Smooth muscle cell (in vitro differentiated cells): ENCODE data around the gene CABLES2. TPM values are rescaled to one million over a fixed set of nuclear protein-coding genes. Genes with fewer than 3 reads are reported as not detected.

Experiments used
- DNase-seq: peaks from one replicate; lab custom pipeline; 2025; ENCODE audit not compliant: unreplicated experiment; lab: John Stamatoyannopoulos, UW
- H2AFZ ChIP-seq: fragments of 200-600 bp; sonication (generic); 2 replicates; pipeline ENCODE4 v1.6.0; 2016; ENCODE audit warnings: antibody characterized with exemption, low read depth, mild to moderate bottlenecking
- H3F3A ChIP-seq: fragments of 200-600 bp; sonication (generic); 2 replicates; pipeline ENCODE4 v1.6.0; 2017; ENCODE audit warnings: antibody characterized with exemption, low read depth
- H3K27ac ChIP-seq: fragments of 200-600 bp; sonication (generic); 2 replicates; pipeline ENCODE4 v1.5.1; 2016; ENCODE audit warnings: low read depth, mild to moderate bottlenecking
- H3K27me3 ChIP-seq: fragments of 200-600 bp; sonication (generic); 2 replicates; pipeline ENCODE4 v1.6.1; 2016; ENCODE audit warnings: low read depth, mild to moderate bottlenecking
- H3K36me3 ChIP-seq: fragments of 200-600 bp; sonication (generic); 2 replicates; pipeline ENCODE4 v1.5.1; 2016; ENCODE audit warnings: low read depth
- H3K4me1 ChIP-seq: fragments of 200-600 bp; sonication (generic); 2 replicates; pipeline ENCODE4 v1.5.1; 2016; ENCODE audit warnings: low read depth
- H3K4me2 ChIP-seq: fragments of 200-600 bp; sonication (generic); 2 replicates; pipeline ENCODE4 v1.6.0; 2016; ENCODE audit warnings: mild to moderate bottlenecking
- H3K4me3 ChIP-seq: fragments of 200-600 bp; sonication (generic); 2 replicates; pipeline ENCODE4 v1.5.1; 2016; ENCODE audit warnings: mild to moderate bottlenecking
- H3K79me2 ChIP-seq: fragments of 200-600 bp; sonication (generic); 2 replicates; pipeline ENCODE4 v1.6.0; 2016; ENCODE audit warnings: low read depth, mild to moderate bottlenecking
- H3K9ac ChIP-seq: fragments of 200-600 bp; sonication (generic); 2 replicates; pipeline ENCODE4 v1.6.0; 2016; ENCODE audit warnings: low read depth
- H3K9me3 ChIP-seq: fragments of 200-600 bp; sonication (generic); replicated peaks from 2 replicates; pipeline ENCODE4 v1.5.1; 2016; ENCODE audit warnings: low read depth
- H4K20me1 ChIP-seq: fragments of 200-600 bp; sonication (generic); 2 replicates; pipeline ENCODE4 v1.6.0; 2016; ENCODE audit warnings: low read depth
- whole genome bisulfite sequencing: methylation state at CpG from one replicate; pipeline ENCODE4 v1.1.7; 2016; ENCODE audit warnings: low lambda C conversion rate; 5-methylcytosine and 5-hydroxymethylcytosine counted together
- polyA plus RNA-seq: library from polyadenylated mRNA; unstranded; fragments of >200 nt; fragmentation: Nextera tagmentation; extraction: Ambion mirVana; gene quantifications from 2 replicates; pipeline ENCODE4 v1.2.1, GENCODE V29; 2016
- total RNA-seq: library from RNA; depleted of rRNA; stranded (reverse); fragments of >200 nt; gene quantifications from 2 replicates; pipeline ENCODE4 v1.2.3, GENCODE V29; 2014
- TF ChIP-seq, protein P1 (sequence below): fragments of 200-600 bp; sonication (generic); IDR thresholded peaks from 2 replicates; pipeline ENCODE4 v1.5.1; 2017; ENCODE audit warnings: borderline replicate concordance, mild to moderate bottlenecking, antibody characterized with exemption; ENCODE audit not compliant: insufficient read depth, poor library complexity, severe bottlenecking

Gene CABLES2
- total and polyA plus RNA-seq, 2 experiments from 2014 or later = 7.4 to 7.6 TPM

DNA sequence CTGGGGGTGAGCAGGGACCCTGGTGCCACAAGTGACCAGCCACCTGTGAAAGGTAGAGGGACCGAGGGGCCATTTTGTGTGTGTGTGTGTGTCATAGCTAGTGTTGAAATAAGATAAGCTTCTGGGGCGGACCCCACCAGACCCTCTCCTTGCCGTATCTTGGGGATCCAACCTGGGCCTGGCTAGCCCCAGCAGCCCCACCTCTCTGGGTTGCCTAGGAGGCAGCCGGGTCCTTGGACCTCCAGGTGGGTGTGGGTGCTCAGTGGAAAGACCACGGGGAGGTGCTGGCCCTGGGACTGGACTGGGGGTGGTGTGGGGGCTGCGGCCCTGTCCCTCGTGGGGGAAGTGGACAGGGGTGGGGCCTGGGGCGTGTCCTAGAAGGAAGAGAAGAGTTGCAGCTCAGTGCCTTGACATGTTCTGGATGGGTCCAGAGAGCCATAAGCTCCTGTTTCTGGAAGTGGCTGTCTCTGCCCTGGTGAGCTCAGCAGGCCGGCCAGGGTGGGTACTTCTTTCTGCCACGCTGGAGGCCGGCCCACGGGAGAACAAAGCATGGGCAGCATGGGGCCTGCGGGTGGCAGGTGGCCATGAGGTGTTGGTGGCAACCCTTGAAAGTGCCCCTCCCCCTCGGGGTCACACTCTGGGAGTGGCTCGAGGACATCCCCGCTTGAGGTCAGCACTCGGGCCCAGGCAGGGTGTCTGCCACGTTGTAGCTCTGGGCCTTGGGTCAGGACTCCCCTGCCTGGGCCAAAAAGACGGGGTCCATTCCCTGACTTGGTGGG lies 11.8 kb upstream of the CABLES2 start:
- H3K4me3 ChIP-seq = no peak overlapping the region
- no peak overlapping the region for H3K27ac ChIP-seq
- no peaks in the 10 kb centered on the region for H3F3A ChIP-seq
- H3K79me2 ChIP-seq = no peaks in the 10 kb centered on the region
- no peak for DNase-seq
- H3K9me3 ChIP-seq = no peaks in the 10 kb centered on the region
- H2AFZ ChIP-seq = no peak overlapping the region
- H3K9ac ChIP-seq = no peak overlapping the region
- TF ChIP-seq, protein P1, sequence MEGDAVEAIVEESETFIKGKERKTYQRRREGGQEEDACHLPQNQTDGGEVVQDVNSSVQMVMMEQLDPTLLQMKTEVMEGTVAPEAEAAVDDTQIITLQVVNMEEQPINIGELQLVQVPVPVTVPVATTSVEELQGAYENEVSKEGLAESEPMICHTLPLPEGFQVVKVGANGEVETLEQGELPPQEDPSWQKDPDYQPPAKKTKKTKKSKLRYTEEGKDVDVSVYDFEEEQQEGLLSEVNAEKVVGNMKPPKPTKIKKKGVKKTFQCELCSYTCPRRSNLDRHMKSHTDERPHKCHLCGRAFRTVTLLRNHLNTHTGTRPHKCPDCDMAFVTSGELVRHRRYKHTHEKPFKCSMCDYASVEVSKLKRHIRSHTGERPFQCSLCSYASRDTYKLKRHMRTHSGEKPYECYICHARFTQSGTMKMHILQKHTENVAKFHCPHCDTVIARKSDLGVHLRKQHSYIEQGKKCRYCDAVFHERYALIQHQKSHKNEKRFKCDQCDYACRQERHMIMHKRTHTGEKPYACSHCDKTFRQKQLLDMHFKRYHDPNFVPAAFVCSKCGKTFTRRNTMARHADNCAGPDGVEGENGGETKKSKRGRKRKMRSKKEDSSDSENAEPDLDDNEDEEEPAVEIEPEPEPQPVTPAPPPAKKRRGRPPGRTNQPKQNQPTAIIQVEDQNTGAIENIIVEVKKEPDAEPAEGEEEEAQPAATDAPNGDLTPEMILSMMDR = no peak
- no peak overlapping the region for H3K4me2 ChIP-seq
- WGBS = 91% methylated on average over 19 of the region's 19 CpGs
- H3K36me3 ChIP-seq = no peaks in the 10 kb centered on the region
- H4K20me1 ChIP-seq = no peaks in the 10 kb centered on the region
- no peaks in the 10 kb centered on the region for H3K27me3 ChIP-seq
- no peaks in the 10 kb centered on the region for H3K4me1 ChIP-seq

DNA sequence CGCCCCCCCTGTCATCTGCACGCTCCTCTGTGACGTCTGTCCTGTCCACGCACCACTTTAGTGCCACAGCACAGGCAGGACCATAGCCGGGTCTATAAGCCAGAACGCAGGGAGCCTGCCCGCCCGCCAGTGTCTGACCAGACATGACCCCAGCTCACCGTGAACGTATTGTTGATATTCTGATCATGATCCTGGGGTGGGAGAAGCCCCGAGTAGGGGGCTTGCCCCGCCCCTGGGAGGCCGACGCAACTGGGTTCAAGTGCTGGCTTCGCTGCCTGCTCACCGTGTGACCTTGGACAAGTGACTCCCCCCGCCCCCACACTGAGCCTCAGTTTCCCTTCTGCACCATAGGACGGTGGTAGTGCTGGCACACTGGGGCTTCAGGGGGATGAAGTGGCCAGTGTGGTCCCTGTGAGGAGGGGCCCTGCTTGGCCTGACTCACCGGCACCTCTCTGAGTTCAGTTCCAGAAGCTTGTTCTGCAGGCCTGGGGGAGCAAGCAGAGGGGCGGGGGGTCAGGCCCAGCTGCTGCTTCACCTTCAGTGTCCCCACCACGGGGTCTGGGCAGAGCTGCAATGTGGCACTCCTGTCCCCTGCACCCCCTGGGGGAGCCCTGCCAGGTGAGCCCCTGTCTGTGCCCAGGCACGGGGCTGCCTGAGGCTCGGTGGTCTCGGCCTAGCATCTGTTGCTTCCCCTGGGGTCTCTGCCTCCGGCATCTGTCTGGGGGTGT lies 11.1 kb upstream of the CABLES2 start:
- Histone ChIP-seq H3K27me3 (no peaks in the 10 kb centered on the region), H3F3A (no peaks in the 10 kb centered on the region), H3K36me3 (no peaks in the 10 kb centered on the region), H3K4me1 (no peaks in the 10 kb centered on the region), H3K4me2 (no peak overlapping the region), H2AFZ (no peak overlapping the region), H3K27ac (no peak overlapping the region), H3K79me2 (no peaks in the 10 kb centered on the region), H4K20me1 (no peaks in the 10 kb centered on the region), H3K9ac (no peak overlapping the region), H3K4me3 (no peak overlapping the region), H3K9me3 (no peaks in the 10 kb centered on the region)
- TF ChIP-seq, protein P1 = no peak
- DNase-seq = no peak
- WGBS = 95% methylated on average over 25 of the region's 25 CpGs

DNA sequence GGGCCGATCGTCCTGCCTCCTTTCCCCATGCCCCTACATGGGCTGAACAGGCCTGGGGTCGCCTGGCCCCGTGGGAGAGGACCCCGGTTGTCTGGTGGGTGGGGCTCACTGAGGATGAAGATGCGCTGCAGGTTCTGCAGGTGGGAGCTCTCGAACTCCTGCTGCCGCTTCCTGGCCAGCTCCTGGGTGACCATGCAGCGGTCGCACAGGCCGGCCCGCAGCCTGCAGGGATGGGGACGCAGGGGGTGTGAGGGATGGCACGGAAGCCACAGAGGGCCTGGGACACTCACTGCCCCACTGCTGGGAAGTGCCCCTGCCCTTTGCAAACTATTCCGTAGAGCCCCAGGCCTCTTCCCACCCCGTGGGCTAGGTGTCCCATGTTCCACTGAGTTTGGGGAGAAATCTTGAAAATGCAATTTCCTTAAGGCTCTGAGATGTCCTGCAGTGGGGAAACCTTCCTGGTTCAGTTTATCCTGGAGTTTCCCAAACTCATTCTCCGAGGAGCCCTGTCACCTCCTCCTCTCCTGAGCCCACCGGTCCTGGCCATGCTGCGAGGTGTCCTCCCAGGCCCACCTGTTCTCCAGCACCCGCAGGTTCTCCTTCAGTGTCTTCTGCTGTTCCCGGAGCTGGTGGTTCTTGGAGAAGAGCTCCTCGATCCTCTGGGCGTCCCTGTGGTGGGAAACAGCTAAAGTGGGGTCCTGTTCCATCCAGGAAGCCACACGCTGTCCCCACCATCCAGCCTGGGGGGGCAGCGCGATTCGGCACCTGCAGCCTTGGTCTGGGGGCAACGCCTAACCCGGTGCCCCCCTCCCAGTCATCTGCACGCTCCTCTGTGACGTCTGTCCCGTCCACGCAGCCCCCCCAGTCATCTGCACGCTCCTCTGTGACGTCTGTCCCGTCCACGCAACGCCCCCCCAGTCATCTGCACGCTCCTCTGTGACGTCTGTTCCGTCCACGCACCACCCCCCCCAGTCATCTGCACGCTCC lies 9.9 kb upstream of the CABLES2 start:
- Histone ChIP-seq H3K4me1 (no peaks in the 10 kb centered on the region), H3K36me3 (no peaks in the 10 kb centered on the region), H3K27me3 (no peaks in the 10 kb centered on the region), H3K9ac (no peak overlapping the region), H3K4me3 (no peak overlapping the region), H3F3A (no peaks in the 10 kb centered on the region), H3K27ac (no peak overlapping the region), H4K20me1 (no peaks in the 10 kb centered on the region), H3K79me2 (no peaks in the 10 kb centered on the region), H3K4me2 (no peak overlapping the region), H3K9me3 (no peaks in the 10 kb centered on the region), H2AFZ (no peak overlapping the region)
- 95% methylated on average over 38 of the region's 43 CpGs for WGBS
- TF ChIP-seq, protein P1 = no peak
- DNase-seq = no peak
